ENCODE results near the gene GATAD2A. TPM values are rescaled to one million over a fixed set of nuclear protein-coding genes. Genes with fewer than 3 reads are reported as not detected.
A peak's percentile ranks its signal among the peaks of the same experiment; 100 is the strongest.

The GATAD2A gene
- total RNA-seq, 1 experiment from 2014 or later, result 126 TPM

GRCh38 chr19:19551853-19552192, 146.3 kb downstream of the GATAD2A start:
- Mint-ChIP-seq H3K9me3 (ENCODE audit: unreplicated experiment) (no peaks in the 10 kb centered on the region), H3K27ac (ENCODE audit: unreplicated experiment) (no peak overlapping the region), H3K36me3 (ENCODE audit: insufficient read depth, unreplicated experiment) (no peaks in the 10 kb centered on the region), H3K4me3 (ENCODE audit: unreplicated experiment) (no peak overlapping the region), H3K27me3 (ENCODE audit: insufficient read depth, unreplicated experiment) (peaks cover 4% of the 10 kb centered on the region), H3K4me1 (ENCODE audit: low read depth, unreplicated experiment) (no peaks in the 10 kb centered on the region)
- H3K4me3 ChIP-seq (ENCODE audit: low read depth, low read length), result no peak overlapping the region
- intact Hi-C loops (cut with micrococcal nuclease; ENCODE audit: unreplicated experiment), result loop anchor here (2.0 to 5.0 kb wide), 2 partner anchors 19 to 65 kb away; partner anchors contain the start of gene PBX4
- TF ChIP-seq CTCF (IDR thresholded peaks at IDR 0.05; ENCODE audit: insufficient read depth in 1 of 2, low read depth in 1 of 2, low read length in 1 of 2, severe bottlenecking in 1 of 2, unreplicated experiment in 1 of 2), result no peak
- no peaks in the 10 kb centered on the region for H3K4me1 ChIP-seq
- H3K9me3 ChIP-seq, result no peaks in the 10 kb centered on the region
- CTCF ChIA-PET, result no interaction called here
- POLR2A ChIA-PET, result interaction anchor here (0.6 kb wide), 1 partner anchor 113 kb away, joined by 5 read pairs; no protein-coding TSS in a partner anchor
- no peaks in the 10 kb centered on the region for H3K36me3 ChIP-seq (ENCODE audit: control insufficient read depth, insufficient read depth, low read length)
- no TSS peak for BruUV-seq (replicated peaks)
- no peaks in the 10 kb centered on the region for H3K27me3 ChIP-seq (replicated peaks; ENCODE audit: control insufficient read depth, insufficient read depth, low read length)
- DNase-seq, result no peak

GRCh38 chr19:19552798-19553197, 147.3 kb downstream of the GATAD2A start:
- intact Hi-C loops (cut with micrococcal nuclease; ENCODE audit: unreplicated experiment), result loop anchor here (2.0 to 5.0 kb wide), 2 partner anchors 20 to 65 kb away; partner anchors contain the start of gene PBX4
- peaks cover 4% of the 10 kb centered on the region for H3K27me3 Mint-ChIP-seq (ENCODE audit: insufficient read depth, unreplicated experiment)
- Histone ChIP-seq H3K27me3 (replicated peaks; ENCODE audit: control insufficient read depth, insufficient read depth, low read length) (no peaks in the 10 kb centered on the region), H3K36me3 (ENCODE audit: control insufficient read depth, insufficient read depth, low read length) (no peaks in the 10 kb centered on the region), H3K9me3 (no peaks in the 10 kb centered on the region), H3K4me1 (no peaks in the 10 kb centered on the region), H3K4me3 (ENCODE audit: low read depth, low read length) (no peak overlapping the region)
- H3K4me3 Mint-ChIP-seq (ENCODE audit: unreplicated experiment), result no peak overlapping the region
- no peaks in the 10 kb centered on the region for H3K4me1 Mint-ChIP-seq (ENCODE audit: low read depth, unreplicated experiment)
- no peaks in the 10 kb centered on the region for H3K36me3 Mint-ChIP-seq (ENCODE audit: insufficient read depth, unreplicated experiment)
- peak; percentile 55 to 62 for TF ChIP-seq CTCF (IDR thresholded peaks at IDR 0.05; ENCODE audit: insufficient read depth in 1 of 2, low read depth in 1 of 2, low read length in 1 of 2, severe bottlenecking in 1 of 2, unreplicated experiment in 1 of 2)
- H3K27ac Mint-ChIP-seq (ENCODE audit: unreplicated experiment), result no peak overlapping the region
- ChIA-PET CTCF (interaction anchor here (0.7 to 1.4 kb wide), 5 partner anchors 9 to 91 kb away, joined by 3 to 11 read pairs (median 3); partner anchors contain the start of gene GMIP), POLR2A (no interaction called here)
- no TSS peak for BruUV-seq (replicated peaks)
- peak in 1 of 2 experiments; percentile 69 for DNase-seq
- no peaks in the 10 kb centered on the region for H3K9me3 Mint-ChIP-seq (ENCODE audit: unreplicated experiment)

- Mint-ChIP-seq H3K9me3 (ENCODE audit: unreplicated experiment) (no peaks in the 10 kb centered on the region), H3K4me3 (ENCODE audit: unreplicated experiment) (no peak overlapping the region), H3K27ac (ENCODE audit: unreplicated experiment) (no peak overlapping the region), H3K27me3 (ENCODE audit: insufficient read depth, unreplicated experiment) (peaks cover 4% of the 10 kb centered on the region), H3K4me1 (ENCODE audit: low read depth, unreplicated experiment) (no peaks in the 10 kb centered on the region), H3K36me3 (ENCODE audit: insufficient read depth, unreplicated experiment) (no peaks in the 10 kb centered on the region)
- BruUV-seq (replicated peaks), result no TSS peak
- intact Hi-C loops (cut with micrococcal nuclease; ENCODE audit: unreplicated experiment), result loop anchor here (2.0 to 5.0 kb wide), 2 partner anchors 21 to 64 kb away; partner anchors contain the start of gene PBX4
- ChIA-PET POLR2A (no interaction called here), CTCF (interaction anchor here (0.6 to 1.4 kb wide), 7 partner anchors 15 to 303 kb away, joined by 3 to 12 read pairs (median 5); partner anchors contain the start of gene YJEFN3)
- Histone ChIP-seq H3K27me3 (replicated peaks; ENCODE audit: control insufficient read depth, insufficient read depth, low read length) (no peaks in the 10 kb centered on the region), H3K9me3 (no peaks in the 10 kb centered on the region), H3K4me1 (no peaks in the 10 kb centered on the region), H3K36me3 (ENCODE audit: control insufficient read depth, insufficient read depth, low read length) (no peaks in the 10 kb centered on the region), H3K4me3 (ENCODE audit: low read depth, low read length) (no peak overlapping the region)
- DNase-seq, result no peak
- no peak for TF ChIP-seq CTCF (IDR thresholded peaks at IDR 0.05; ENCODE audit: insufficient read depth in 1 of 2, low read depth in 1 of 2, low read length in 1 of 2, severe bottlenecking in 1 of 2, unreplicated experiment in 1 of 2)
These were observed 148.2 kb downstream of the GATAD2A start for GRCh38 chr19:19553670-19554069.
